Lower leg skin (tissue), 3 donors: ENCODE data around the gene RERE.

Experiments used
- POLR2A ChIP-seq, 2 donors: fragments of 450-650 bp; IDR thresholded peaks; one replicate each; pipeline ENCODE4 v1.6.1; 2016 to 2017; ENCODE audit warnings: antibody characterized with exemption in 2 of 2, mild to moderate bottlenecking in 1 of 2, moderate library complexity in 1 of 2
- TF ChIP-seq, protein P1 (sequence below), 3 donors: fragments of 450-650 bp; IDR thresholded peaks; one replicate each; pipeline ENCODE4 v1.5.1; 2016; ENCODE audit warnings: antibody characterized with exemption in 3 of 3, mild to moderate bottlenecking in 3 of 3, moderate library complexity in 2 of 3

DNA sequence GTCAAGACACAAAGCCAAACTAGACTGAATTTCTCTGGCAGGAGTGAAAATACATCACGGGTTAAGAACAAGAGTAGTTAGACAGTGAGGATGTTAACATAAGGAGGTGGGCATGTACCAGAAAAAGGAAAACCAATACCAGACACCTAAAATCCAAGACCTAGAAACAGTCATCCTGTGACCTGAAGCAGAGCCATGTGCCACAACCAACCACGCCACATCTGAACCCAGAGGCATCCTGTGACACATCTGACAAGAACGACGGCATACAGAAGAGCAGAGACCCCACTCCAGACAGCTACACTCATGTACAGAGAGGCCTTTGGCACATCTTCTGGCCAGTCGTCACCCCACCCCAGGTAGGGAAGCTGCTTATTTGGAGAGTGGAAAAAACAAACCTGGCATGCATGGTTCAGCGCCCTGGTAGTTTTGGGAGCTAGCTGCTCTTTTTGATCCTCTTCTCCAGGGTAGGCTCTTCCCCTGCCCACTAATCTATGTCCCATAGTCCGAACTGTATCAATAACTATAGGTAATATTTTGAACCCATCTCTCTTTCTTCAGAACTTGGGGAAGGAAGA, 427.4 kb downstream of the RERE start:
- TF ChIP-seq, protein P1, sequence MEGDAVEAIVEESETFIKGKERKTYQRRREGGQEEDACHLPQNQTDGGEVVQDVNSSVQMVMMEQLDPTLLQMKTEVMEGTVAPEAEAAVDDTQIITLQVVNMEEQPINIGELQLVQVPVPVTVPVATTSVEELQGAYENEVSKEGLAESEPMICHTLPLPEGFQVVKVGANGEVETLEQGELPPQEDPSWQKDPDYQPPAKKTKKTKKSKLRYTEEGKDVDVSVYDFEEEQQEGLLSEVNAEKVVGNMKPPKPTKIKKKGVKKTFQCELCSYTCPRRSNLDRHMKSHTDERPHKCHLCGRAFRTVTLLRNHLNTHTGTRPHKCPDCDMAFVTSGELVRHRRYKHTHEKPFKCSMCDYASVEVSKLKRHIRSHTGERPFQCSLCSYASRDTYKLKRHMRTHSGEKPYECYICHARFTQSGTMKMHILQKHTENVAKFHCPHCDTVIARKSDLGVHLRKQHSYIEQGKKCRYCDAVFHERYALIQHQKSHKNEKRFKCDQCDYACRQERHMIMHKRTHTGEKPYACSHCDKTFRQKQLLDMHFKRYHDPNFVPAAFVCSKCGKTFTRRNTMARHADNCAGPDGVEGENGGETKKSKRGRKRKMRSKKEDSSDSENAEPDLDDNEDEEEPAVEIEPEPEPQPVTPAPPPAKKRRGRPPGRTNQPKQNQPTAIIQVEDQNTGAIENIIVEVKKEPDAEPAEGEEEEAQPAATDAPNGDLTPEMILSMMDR (IDR thresholded peaks at IDR 0.05), result no peak
- TF ChIP-seq POLR2A (IDR thresholded peaks at IDR 0.05), result no peak
